PC-9 (cell line): ENCODE data around the gene GRIN2A. TPM values are rescaled to one million over a fixed set of nuclear protein-coding genes. Genes with fewer than 3 reads are reported as not detected.

Experiments used
- BruUV-seq: library from RNA; stranded (reverse); fragments of 400-500 nt; replicated peaks from 2 replicates; lab custom pipeline; 2021; lab: Mats Ljungman, UMichigan
- CTCF ChIA-PET: fragments of 300-600 bp; sonication (Branson Sonifier 250); formaldehyde crosslinking; loops from one replicate; lab custom pipeline; 2022; ENCODE audit warnings: antibody characterized with exemption; lab: Charles Lee
- POLR2A ChIA-PET: fragments of 300-600 bp; sonication (Branson Sonifier 250); formaldehyde crosslinking; loops from one replicate; lab custom pipeline; 2022; ENCODE audit warnings: antibody characterized with exemption; ENCODE audit not compliant: unreplicated experiment; lab: Charles Lee
- DNase-seq, 2 experiments: peaks; one replicate each; pipeline versions ENCODE4 v3.0.0 to v3.0.0-alpha.2; 2015 to 2022; ENCODE audit warnings: mixed read lengths in 1 of 2
- H2AFZ ChIP-seq: fragments of 200-600 bp; sonication (generic); 2 replicates; pipeline ENCODE4 v1.8.1; 2017; ENCODE audit warnings: antibody characterized with exemption
- H3F3A ChIP-seq: fragments of 200-600 bp; sonication (generic); 2 replicates; pipeline ENCODE4 v1.8.1; 2017; ENCODE audit warnings: antibody characterized with exemption, mild to moderate bottlenecking, low read depth; ENCODE audit not compliant: insufficient read depth
- H3K27ac ChIP-seq: fragments of 200-600 bp; sonication (generic); 2 replicates; pipeline ENCODE4 v1.6.1; 2016; ENCODE audit warnings: mixed run types
- H3K27me3 ChIP-seq: fragments of 200-600 bp; sonication (generic); 2 replicates; pipeline ENCODE4 v1.6.1; 2016; ENCODE audit warnings: low read depth, mixed run types; ENCODE audit not compliant: insufficient read depth
- H3K36me3 ChIP-seq: fragments of 200-600 bp; sonication (generic); 2 replicates; pipeline ENCODE4 v1.6.1; 2016; ENCODE audit warnings: low read depth, mixed run types
- H3K4me1 ChIP-seq: fragments of 200-600 bp; sonication (generic); replicated peaks from 2 replicates; pipeline ENCODE4 v1.6.1; 2016; ENCODE audit warnings: mixed run types; ENCODE audit not compliant: insufficient read depth
- H3K4me2 ChIP-seq: fragments of 200-600 bp; sonication (generic); 2 replicates; pipeline ENCODE4 v1.6.1; 2017; ENCODE audit warnings: mixed run types
- H3K4me3 ChIP-seq: fragments of 200-600 bp; sonication (generic); 2 replicates; pipeline ENCODE4 v1.6.1; 2016; ENCODE audit warnings: mixed run types
- H3K79me2 ChIP-seq: fragments of 200-600 bp; sonication (generic); 2 replicates; pipeline ENCODE4 v1.6.1; 2017; ENCODE audit warnings: low read depth, mixed run types
- H3K9me2 ChIP-seq: fragments of 200-600 bp; sonication (generic); 2 replicates; pipeline ENCODE4 v1.8.1; 2017; ENCODE audit warnings: mild to moderate bottlenecking; ENCODE audit not compliant: insufficient read depth
- H3K9me3 ChIP-seq: fragments of 200-600 bp; sonication (generic); 2 replicates; pipeline ENCODE4 v1.8.1; 2016; ENCODE audit warnings: low read depth; ENCODE audit not compliant: insufficient read depth
- H4K20me1 ChIP-seq: fragments of 200-600 bp; sonication (generic); 2 replicates; pipeline ENCODE4 v1.8.1; 2017; ENCODE audit not compliant: insufficient read depth
- EZH2 ChIP-seq: fragments of 200-600 bp; sonication (generic); IDR thresholded peaks from 2 replicates; pipeline ENCODE4 v1.8.0; 2017; ENCODE audit warnings: antibody characterized with exemption, low read depth
- intact Hi-C: fragments of 100-400 bp; cut with micrococcal nuclease; formaldehyde crosslinking; loops from one replicate; pipeline ENCODE4 v1.10.0; 2022; ENCODE audit not compliant: unreplicated experiment
- total RNA-seq: library from RNA; stranded (reverse); gene quantifications from 2 replicates; pipeline ENCODE4 v1.2.3, GENCODE V29; 2021
- TF ChIP-seq, protein P1 (sequence below): fragments of 200-600 bp; sonication (generic); conservative IDR thresholded peaks from 2 replicates; pipeline ENCODE4 v1.6.1; 2017; ENCODE audit warnings: mixed run types, antibody characterized with exemption, mild to moderate bottlenecking, moderate library complexity

The GRIN2A gene
- total RNA-seq, 1 experiment from 2014 or later: not detected

DNA sequence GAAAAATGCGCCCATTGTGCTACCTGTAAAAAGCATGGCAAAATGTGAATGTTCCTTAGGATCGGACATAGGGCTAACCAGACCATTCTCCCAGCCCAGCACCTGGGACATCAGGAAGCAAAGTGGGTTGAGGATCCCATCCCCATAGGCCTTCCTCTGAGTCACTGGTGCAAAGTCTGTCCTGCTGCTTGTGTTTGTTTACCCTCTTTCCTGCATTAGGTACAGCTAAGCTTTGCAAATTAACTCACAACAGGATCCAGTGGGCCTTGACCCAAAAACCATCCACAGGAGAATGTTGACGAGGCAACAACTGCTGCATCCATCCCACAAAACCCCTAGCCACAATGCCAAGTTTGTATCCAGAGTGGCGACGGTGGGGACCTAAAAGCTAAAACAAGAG, 106.2 kb downstream of the GRIN2A start:
- Histone ChIP-seq H3K27me3 (no peaks in the 10 kb centered on the region), H3F3A (peaks cover 7% of the 10 kb centered on the region; the same call in 1 of the 2 replicates), H3K36me3 (no peaks in the 10 kb centered on the region), H3K4me2 (no peak overlapping the region), H4K20me1 (no peaks in the 10 kb centered on the region), H3K9me3 (no peaks in the 10 kb centered on the region), H3K27ac (no peak overlapping the region), H3K4me3 (no peak overlapping the region), H3K9me2 (no peaks in the 10 kb centered on the region), H3K4me1 (peaks cover 22% of the 10 kb centered on the region), H2AFZ (no peak overlapping the region), H3K79me2 (no peaks in the 10 kb centered on the region)
- DNase-seq: no peak
- POLR2A ChIA-PET: no interaction called here
- no peak for TF ChIP-seq EZH2
- TF ChIP-seq, protein P1, sequence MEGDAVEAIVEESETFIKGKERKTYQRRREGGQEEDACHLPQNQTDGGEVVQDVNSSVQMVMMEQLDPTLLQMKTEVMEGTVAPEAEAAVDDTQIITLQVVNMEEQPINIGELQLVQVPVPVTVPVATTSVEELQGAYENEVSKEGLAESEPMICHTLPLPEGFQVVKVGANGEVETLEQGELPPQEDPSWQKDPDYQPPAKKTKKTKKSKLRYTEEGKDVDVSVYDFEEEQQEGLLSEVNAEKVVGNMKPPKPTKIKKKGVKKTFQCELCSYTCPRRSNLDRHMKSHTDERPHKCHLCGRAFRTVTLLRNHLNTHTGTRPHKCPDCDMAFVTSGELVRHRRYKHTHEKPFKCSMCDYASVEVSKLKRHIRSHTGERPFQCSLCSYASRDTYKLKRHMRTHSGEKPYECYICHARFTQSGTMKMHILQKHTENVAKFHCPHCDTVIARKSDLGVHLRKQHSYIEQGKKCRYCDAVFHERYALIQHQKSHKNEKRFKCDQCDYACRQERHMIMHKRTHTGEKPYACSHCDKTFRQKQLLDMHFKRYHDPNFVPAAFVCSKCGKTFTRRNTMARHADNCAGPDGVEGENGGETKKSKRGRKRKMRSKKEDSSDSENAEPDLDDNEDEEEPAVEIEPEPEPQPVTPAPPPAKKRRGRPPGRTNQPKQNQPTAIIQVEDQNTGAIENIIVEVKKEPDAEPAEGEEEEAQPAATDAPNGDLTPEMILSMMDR: no peak
- CTCF ChIA-PET: no interaction called here
- intact Hi-C loops: no loop called here
- BruUV-seq: no TSS peak

DNA sequence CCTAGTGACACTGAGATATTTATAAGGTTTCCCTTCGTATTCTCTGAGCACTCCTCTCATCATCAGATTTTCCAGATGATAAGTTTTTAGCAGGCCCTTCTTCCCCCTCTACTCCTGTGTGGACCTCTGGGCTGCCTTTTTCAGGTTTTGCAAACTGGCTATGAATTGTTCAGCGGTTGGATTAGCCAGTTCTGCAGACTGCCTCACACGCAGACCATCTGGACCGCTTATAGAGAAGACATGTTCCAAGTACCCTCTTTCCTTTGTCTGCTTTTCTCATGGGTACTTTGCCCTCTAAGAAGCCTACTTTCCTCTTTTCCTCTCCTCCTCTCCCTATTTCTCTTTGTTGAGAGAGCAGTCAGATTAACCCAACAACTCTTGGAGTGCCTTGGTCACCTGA, 111.6 kb downstream of the GRIN2A start:
- DNase-seq: no peak
- CTCF ChIA-PET: no interaction called here
- no peaks in the 10 kb centered on the region for H3K79me2 ChIP-seq
- BruUV-seq: no TSS peak
- no peak overlapping the region for H3K27ac ChIP-seq
- no peak for TF ChIP-seq EZH2
- TF ChIP-seq, protein P1: no peak
- POLR2A ChIA-PET: no interaction called here
- no peaks in the 10 kb centered on the region for H3K36me3 ChIP-seq
- no peaks in the 10 kb centered on the region for H3K4me1 ChIP-seq
- H4K20me1 ChIP-seq: no peaks in the 10 kb centered on the region
- intact Hi-C loops: no loop called here
- H3K9me2 ChIP-seq: no peaks in the 10 kb centered on the region
- H3F3A ChIP-seq: no peaks in the 10 kb centered on the region
- peaks cover 37% of the 10 kb centered on the region for H3K27me3 ChIP-seq
- no peak overlapping the region for H2AFZ ChIP-seq
- no peak overlapping the region for H3K4me3 ChIP-seq
- H3K9me3 ChIP-seq: no peaks in the 10 kb centered on the region
- H3K4me2 ChIP-seq: no peak overlapping the region

DNA sequence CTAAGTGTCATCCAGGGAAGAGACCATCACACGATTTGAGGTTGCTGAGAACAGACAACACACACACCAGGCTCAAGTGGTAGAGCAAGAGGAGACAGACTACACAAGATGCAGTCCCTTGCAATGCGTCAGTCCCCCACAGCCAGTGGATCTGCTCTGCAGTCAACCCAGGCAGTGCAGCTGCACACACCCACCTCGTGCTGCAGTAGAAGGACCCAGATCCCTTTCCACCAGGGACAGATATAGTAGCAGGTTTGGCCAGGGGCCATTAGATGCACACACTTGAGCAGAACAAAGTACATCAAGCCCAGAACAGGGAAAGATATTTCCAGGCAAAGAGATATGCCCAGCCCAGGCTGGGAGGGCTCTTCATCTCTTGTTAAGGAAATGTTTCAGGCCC, 112.9 kb downstream of the GRIN2A start:
- Histone ChIP-seq H3K36me3 (no peaks in the 10 kb centered on the region), H3F3A (no peaks in the 10 kb centered on the region), H4K20me1 (no peaks in the 10 kb centered on the region), H3K4me3 (no peak overlapping the region), H3K27ac (no peak overlapping the region), H3K4me1 (no peaks in the 10 kb centered on the region), H3K79me2 (no peaks in the 10 kb centered on the region), H3K27me3 (peaks cover 47% of the 10 kb centered on the region), H2AFZ (no peak overlapping the region), H3K4me2 (no peak overlapping the region), H3K9me2 (no peaks in the 10 kb centered on the region), H3K9me3 (no peaks in the 10 kb centered on the region)
- ChIA-PET POLR2A (no interaction called here), CTCF (no interaction called here)
- no TSS peak for BruUV-seq
- intact Hi-C loops: no loop called here
- DNase-seq: no peak
- no peak for TF ChIP-seq EZH2
- TF ChIP-seq, protein P1: no peak
